Caco-2 (cell line): ENCODE data around the gene CAPZB. TPM values are rescaled to one million over a fixed set of nuclear protein-coding genes. Genes with fewer than 3 reads are reported as not detected.

Experiments
- BruUV-seq: library from RNA; stranded (reverse); fragments of 400-500 nt; replicated peaks from 2 replicates; lab custom pipeline; 2021; lab: Mats Ljungman, UMichigan
- CTCF ChIA-PET: fragments of 300-600 bp; sonication (Branson Sonifier 250); formaldehyde crosslinking; loops from one replicate; lab custom pipeline; 2022; ENCODE audit warnings: antibody characterized with exemption; lab: Charles Lee
- POLR2A ChIA-PET: fragments of 300-600 bp; sonication (Branson Sonifier 250); formaldehyde crosslinking; loops from one replicate; lab custom pipeline; 2022; ENCODE audit warnings: antibody characterized with exemption; lab: Charles Lee
- DNase-seq, 2 experiments: peaks; one replicate each; pipeline versions ENCODE4 v3.0.0 to v3.0.0-alpha.2; 2020 to 2022
- H3K27me3 ChIP-seq: replicated peaks from 2 replicates; pipeline ENCODE4 v1.6.0; 2011; ENCODE audit warnings: low read length; ENCODE audit not compliant: control insufficient read depth, insufficient read depth
- H3K36me3 ChIP-seq: 2 replicates; pipeline ENCODE4 v1.5.1; 2011; ENCODE audit warnings: low read length; ENCODE audit not compliant: control insufficient read depth, insufficient read depth
- H3K4me1 ChIP-seq: fragments of 250-450 bp; sonication (Bioruptor Pico); 2 replicates; pipeline ENCODE4 v1.5.1; 2020; ENCODE audit warnings: mild to moderate bottlenecking
- H3K4me3 ChIP-seq: 2 replicates; pipeline ENCODE4 v1.5.1; 2011; ENCODE audit warnings: low read depth, mild to moderate bottlenecking, control low read depth, low read length
- H3K9me3 ChIP-seq: fragments of 250-450 bp; sonication (Bioruptor Pico); 2 replicates; pipeline ENCODE4 v1.5.1; 2020; ENCODE audit warnings: mild to moderate bottlenecking, moderate library complexity
- H3K27ac Mint-ChIP-seq: one replicate; pipeline ENCODE4 v1.8.0; 2022; ENCODE audit warnings: mixed read lengths; ENCODE audit not compliant: unreplicated experiment
- H3K27me3 Mint-ChIP-seq: one replicate; pipeline ENCODE4 v1.8.0; 2022; ENCODE audit warnings: mixed read lengths; ENCODE audit not compliant: insufficient read depth, unreplicated experiment
- H3K36me3 Mint-ChIP-seq: one replicate; pipeline ENCODE4 v1.8.0; 2022; ENCODE audit warnings: mild to moderate bottlenecking, mixed read lengths; ENCODE audit not compliant: insufficient read depth, unreplicated experiment
- H3K4me1 Mint-ChIP-seq: one replicate; pipeline ENCODE4 v1.8.0; 2022; ENCODE audit warnings: low read depth, mixed read lengths; ENCODE audit not compliant: unreplicated experiment
- H3K4me3 Mint-ChIP-seq: one replicate; pipeline ENCODE4 v1.8.0; 2022; ENCODE audit warnings: mild to moderate bottlenecking, moderate library complexity, mixed read lengths; ENCODE audit not compliant: unreplicated experiment
- H3K9me3 Mint-ChIP-seq: one replicate; pipeline ENCODE4 v1.8.0; 2022; ENCODE audit warnings: mixed read lengths; ENCODE audit not compliant: unreplicated experiment
- intact Hi-C: fragments of 100-400 bp; cut with micrococcal nuclease; formaldehyde crosslinking; loops from one replicate; pipeline ENCODE4 v1.10.0; 2022; ENCODE audit not compliant: unreplicated experiment
- total RNA-seq: library from RNA; stranded (reverse); gene quantifications from 2 replicates; pipeline ENCODE4 v1.2.3, GENCODE V29; 2022
- TF ChIP-seq, protein P1 (sequence below), 2 experiments: fragments of 200-600 bp in 1 of 2; IDR thresholded peaks; 1 replicate in 1 of 2; 2 replicates in 1 of 2; pipeline versions ENCODE4 v1.5.1 to v1.8.0; 2011 to 2022; ENCODE audit warnings: antibody characterized with exemption in 1 of 2, control low read depth in 1 of 2, inconsistent platforms in 1 of 2, low read depth in 1 of 2, low read length in 1 of 2, mild to moderate bottlenecking in 1 of 2, moderate library complexity in 1 of 2; ENCODE audit not compliant: insufficient read depth in 1 of 2, severe bottlenecking in 1 of 2, unreplicated experiment in 1 of 2

CAPZB gene
- total RNA-seq, 1 experiment from 2014 or later, result 205 TPM

DNA sequence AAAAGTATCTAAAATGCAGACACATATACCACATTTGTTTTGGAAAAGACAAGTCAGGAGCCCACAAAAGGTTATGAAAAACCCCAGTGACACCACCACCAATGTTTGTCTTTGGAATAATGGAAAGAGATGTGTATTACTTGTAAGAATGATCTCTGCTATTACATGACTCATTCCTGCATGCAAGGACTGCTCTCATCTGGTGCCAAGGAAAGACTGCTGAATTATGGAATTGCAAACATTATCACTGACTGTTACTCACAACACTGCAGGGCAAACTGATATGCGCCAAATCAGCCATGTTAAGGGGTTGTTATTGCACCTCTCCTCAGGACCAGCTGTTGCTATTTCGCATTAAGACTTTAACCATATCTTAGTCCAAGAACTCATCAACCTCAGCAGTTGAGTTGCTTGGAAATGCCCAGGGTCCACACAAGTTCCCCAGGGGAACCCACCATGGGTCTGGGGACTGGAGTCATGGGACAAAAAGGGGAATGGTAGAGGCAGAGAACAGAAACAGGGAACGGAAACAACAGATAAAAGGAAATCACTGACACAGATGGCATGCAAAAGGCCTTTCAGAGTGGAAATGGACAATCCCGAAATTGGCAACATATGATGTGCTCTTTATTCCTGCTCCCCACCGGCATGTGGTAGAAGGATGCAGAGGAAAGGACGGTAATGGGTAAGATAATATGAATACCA is 34.4 kb downstream of the CAPZB start:
- intact Hi-C loops, result no loop called here
- H3K4me1 Mint-ChIP-seq, result peaks cover 18% of the 10 kb centered on the region
- no peak overlapping the region for H3K4me3 ChIP-seq
- CTCF ChIA-PET, result no interaction called here
- no peak for DNase-seq
- no peaks in the 10 kb centered on the region for H3K9me3 Mint-ChIP-seq
- H3K27me3 ChIP-seq, result no peaks in the 10 kb centered on the region
- peaks cover 19% of the 10 kb centered on the region for H3K36me3 Mint-ChIP-seq
- no TSS peak for BruUV-seq
- H3K4me3 Mint-ChIP-seq, result no peak overlapping the region
- H3K27me3 Mint-ChIP-seq, result no peaks in the 10 kb centered on the region
- no peaks in the 10 kb centered on the region for H3K9me3 ChIP-seq
- peaks cover 9% of the 10 kb centered on the region for H3K4me1 ChIP-seq
- POLR2A ChIA-PET, result no interaction called here
- TF ChIP-seq, protein P1, sequence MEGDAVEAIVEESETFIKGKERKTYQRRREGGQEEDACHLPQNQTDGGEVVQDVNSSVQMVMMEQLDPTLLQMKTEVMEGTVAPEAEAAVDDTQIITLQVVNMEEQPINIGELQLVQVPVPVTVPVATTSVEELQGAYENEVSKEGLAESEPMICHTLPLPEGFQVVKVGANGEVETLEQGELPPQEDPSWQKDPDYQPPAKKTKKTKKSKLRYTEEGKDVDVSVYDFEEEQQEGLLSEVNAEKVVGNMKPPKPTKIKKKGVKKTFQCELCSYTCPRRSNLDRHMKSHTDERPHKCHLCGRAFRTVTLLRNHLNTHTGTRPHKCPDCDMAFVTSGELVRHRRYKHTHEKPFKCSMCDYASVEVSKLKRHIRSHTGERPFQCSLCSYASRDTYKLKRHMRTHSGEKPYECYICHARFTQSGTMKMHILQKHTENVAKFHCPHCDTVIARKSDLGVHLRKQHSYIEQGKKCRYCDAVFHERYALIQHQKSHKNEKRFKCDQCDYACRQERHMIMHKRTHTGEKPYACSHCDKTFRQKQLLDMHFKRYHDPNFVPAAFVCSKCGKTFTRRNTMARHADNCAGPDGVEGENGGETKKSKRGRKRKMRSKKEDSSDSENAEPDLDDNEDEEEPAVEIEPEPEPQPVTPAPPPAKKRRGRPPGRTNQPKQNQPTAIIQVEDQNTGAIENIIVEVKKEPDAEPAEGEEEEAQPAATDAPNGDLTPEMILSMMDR (IDR thresholded peaks at IDR 0.05; ENCODE audit: insufficient read depth in 1 of 2, low read depth in 1 of 2, low read length in 1 of 2, severe bottlenecking in 1 of 2, unreplicated experiment in 1 of 2), result no peak
- no peak overlapping the region for H3K27ac Mint-ChIP-seq
- no peaks in the 10 kb centered on the region for H3K36me3 ChIP-seq

DNA sequence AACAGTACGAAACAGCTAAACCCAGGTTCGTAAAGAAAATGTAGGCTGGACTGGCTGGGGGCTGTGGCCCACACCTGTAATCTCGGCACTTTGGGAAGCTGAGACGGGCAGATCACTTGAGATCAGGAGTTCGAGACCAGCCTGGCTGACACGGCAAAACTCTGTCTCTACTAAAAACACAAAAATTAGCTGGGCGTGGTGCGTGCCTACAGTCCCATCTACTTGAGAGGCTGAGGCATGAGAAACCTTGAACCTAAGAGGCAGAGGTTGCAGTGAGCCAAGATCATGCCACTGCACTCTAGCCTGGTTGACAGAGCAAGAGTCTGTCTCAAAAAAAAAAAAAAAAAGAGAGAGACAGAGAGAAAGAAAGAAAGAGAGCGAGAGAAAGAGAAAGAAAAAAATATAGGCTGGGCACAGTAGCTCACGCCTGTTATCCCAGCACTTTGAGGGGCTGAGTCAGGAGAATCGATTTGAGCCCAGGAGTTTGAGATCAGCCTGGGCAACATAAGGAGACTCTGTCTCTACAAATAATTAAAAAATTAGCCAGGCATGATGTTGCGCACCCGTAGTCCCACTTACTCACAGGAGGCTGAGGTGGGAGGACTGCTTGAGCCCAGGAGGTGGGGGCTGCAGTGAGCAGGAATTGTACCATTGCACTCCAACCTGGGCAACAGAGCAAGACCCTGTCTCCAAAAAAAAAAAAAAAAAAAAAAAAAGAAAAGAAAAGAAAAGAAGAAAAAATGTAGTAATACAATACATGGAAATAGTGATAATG is 35.7 kb downstream of the CAPZB start:
- intact Hi-C loops, result loop anchor here (5.0 kb wide), 2 partner anchors 38 to 203 kb away; partner anchors contain the start of gene CAPZB
- CTCF ChIA-PET, result no interaction called here

More for the DNA sequence above, 35.7 kb downstream of the CAPZB start:
- Mint-ChIP-seq H3K9me3 (no peaks in the 10 kb centered on the region), H3K27ac (peak overlapping the region; percentile 73), H3K27me3 (no peaks in the 10 kb centered on the region), H3K4me3 (no peak overlapping the region), H3K4me1 (peaks cover 28% of the 10 kb centered on the region), H3K36me3 (peaks cover 25% of the 10 kb centered on the region)
- POLR2A ChIA-PET, result no interaction called here
- no peak for DNase-seq
- H3K36me3 ChIP-seq, result no peaks in the 10 kb centered on the region
- no peak overlapping the region for H3K4me3 ChIP-seq
- peaks cover 19% of the 10 kb centered on the region for H3K4me1 ChIP-seq
- BruUV-seq, result no TSS peak
- no peaks in the 10 kb centered on the region for H3K9me3 ChIP-seq
- TF ChIP-seq, protein P1 (IDR thresholded peaks at IDR 0.05; ENCODE audit: insufficient read depth in 1 of 2, low read depth in 1 of 2, low read length in 1 of 2, severe bottlenecking in 1 of 2, unreplicated experiment in 1 of 2), result no peak
- no peaks in the 10 kb centered on the region for H3K27me3 ChIP-seq
